GM19452 (cell line): ENCODE measurements around the gene RC3H1.

Experiments
- ATAC-seq: cut with Tn5 transposase; IDR thresholded peaks from one replicate; pipeline ENCODE4 v1.9.1; 2021; ENCODE audit not compliant: unreplicated experiment

The RC3H1 gene

GRCh38 chr1:173886746-173887611, 135.2 kb downstream of the RC3H1 start:
- no peak for ATAC-seq

DNA sequence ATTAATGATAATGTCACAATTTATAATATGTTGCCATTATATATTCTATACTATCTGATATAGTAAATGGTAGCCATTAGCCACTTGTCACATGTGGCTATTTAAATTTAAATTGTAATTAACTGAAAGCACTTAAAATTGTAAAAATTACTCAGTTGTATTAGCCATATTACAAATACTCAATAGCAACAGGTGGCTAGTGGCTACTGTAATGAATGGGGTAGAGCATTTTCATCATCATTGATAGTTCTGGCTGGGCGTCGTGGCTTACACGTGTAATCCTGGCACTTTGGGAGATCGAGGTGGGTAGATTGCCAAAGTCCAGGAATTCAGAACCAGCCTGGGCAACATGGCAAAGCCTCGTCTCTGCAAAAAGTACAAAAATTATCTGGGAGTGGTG, 137.5 kb downstream of the RC3H1 start:
- ATAC-seq = no peak
